Measurements from ENCODE around the gene IFT22. TPM values are rescaled to one million over a fixed set of nuclear protein-coding genes. Genes with fewer than 3 reads are reported as not detected.
"Not testable (repeated sequence)": the region's sequence is repeated elsewhere in the genome, so short reads cannot be mapped to it uniquely, and the experiment has no call there.

IFT22 gene
- total RNA-seq, 2 experiments from 2014 or later, result 9.9 to 11.1 TPM

DNA sequence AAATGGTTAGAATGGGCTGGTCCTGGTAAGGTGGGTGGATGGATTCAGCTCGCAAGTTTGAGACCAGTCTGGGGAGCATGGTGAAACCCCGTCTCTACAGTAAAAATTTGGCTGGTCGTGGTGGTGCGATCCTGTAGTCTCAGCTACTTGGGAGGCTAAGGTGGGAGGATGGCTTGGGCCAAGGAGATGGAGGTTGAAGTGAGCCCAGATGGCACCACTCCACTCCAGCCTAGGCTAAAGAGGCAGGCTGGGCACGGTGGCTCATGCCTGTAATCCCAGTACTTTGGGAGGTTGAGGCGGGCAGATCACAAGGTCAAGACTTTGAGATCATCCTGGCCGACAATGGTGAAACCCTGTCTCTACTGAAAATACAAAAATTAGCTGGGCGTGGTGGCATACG, 15.3 kb downstream of the IFT22 start:
- CTCF ChIA-PET, result interaction anchor here (1.8 kb wide), 1 partner anchor 23 kb away, joined by 5 read pairs; no protein-coding TSS in a partner anchor
- Mint-ChIP-seq H3K4me1 (ENCODE audit: low read depth) (peaks cover 10% of the 10 kb centered on the region), H3K4me3 (no peak overlapping the region), H3K9me3 (ENCODE audit: insufficient read depth) (peaks cover 24% of the 10 kb centered on the region), H3K27me3 (ENCODE audit: low read depth) (peaks cover 30% of the 10 kb centered on the region), H3K27ac (no peak overlapping the region), H3K36me3 (ENCODE audit: low read depth) (peaks cover 29% of the 10 kb centered on the region)
- ATAC-seq (no peak), DNase-seq (no peak)
- POLR2A ChIA-PET, result no interaction called here

DNA sequence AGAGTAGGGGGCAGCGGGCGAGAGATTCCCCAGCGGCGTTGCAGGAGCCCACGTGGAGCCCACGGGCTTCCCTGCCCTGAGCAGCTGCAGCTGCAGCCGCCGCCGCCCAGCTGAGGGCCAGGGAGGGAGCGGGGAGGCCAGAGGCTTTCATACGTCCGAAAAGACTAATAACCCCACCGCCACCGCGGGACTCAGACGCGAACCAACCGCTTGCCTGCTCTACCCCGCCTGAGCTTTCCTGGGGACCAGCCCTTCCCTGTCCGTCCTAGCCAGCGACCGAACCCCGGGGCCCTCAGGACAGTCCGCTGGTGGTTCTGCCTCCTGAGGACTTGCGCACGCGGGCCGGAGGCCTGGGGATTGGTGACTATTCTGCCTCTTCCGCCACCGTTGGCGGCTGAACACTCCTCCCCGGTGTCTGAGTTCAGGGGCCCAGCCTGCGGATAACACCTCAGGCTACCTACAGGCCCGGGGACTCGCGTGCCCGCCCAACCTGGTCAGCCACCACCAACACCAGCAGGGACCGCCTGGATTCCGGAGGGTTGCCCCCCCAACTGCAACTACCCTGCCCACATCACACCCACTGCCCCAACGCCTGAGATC, 18.4 kb downstream of the IFT22 start:
- Mint-ChIP-seq H3K27ac (no peak overlapping the region), H3K4me1 (ENCODE audit: low read depth) (peaks cover 7% of the 10 kb centered on the region), H3K27me3 (ENCODE audit: low read depth) (peaks cover 48% of the 10 kb centered on the region), H3K4me3 (no peak overlapping the region), H3K36me3 (ENCODE audit: low read depth) (peaks cover 25% of the 10 kb centered on the region), H3K9me3 (ENCODE audit: insufficient read depth) (peaks cover 19% of the 10 kb centered on the region)
- ChIA-PET POLR2A (no interaction called here), CTCF (no interaction called here)
- DNase-seq (no peak), ATAC-seq (no peak)

DNA sequence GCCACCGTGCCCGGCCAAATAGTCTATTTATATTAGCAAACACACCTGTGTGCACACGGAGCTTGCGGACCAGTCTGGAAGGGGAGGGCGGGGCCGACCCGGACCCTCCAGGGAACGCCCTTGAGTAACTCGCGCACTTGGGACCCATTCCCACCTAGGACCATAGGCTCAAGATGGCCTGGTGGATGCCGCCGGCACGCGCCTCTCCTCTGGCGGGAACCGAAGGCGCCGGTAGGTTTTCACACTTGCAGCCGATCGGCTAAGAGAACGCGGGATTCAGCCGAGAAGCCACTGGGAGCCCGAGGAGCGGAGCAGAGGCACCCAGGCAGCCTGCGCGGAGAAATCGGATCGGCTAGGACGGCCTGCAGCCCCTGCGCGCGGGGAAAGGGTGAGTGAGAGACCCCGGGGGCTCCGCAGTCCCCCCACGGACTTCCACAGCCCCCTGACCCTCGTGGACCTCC, 18.9 kb downstream of the IFT22 start:
- POLR2A ChIA-PET, result no interaction called here
- no peak overlapping the region for H3K4me3 Mint-ChIP-seq
- DNase-seq (no peak), ATAC-seq (no peak)
- peaks cover 22% of the 10 kb centered on the region for H3K36me3 Mint-ChIP-seq (ENCODE audit: low read depth)
- H3K4me1 Mint-ChIP-seq (ENCODE audit: low read depth), result peaks cover 4% of the 10 kb centered on the region
- CTCF ChIA-PET, result no interaction called here
- peaks cover 19% of the 10 kb centered on the region for H3K9me3 Mint-ChIP-seq (ENCODE audit: insufficient read depth)
- H3K27ac Mint-ChIP-seq, result no peak overlapping the region
- peaks cover 49% of the 10 kb centered on the region for H3K27me3 Mint-ChIP-seq (ENCODE audit: low read depth)

DNA sequence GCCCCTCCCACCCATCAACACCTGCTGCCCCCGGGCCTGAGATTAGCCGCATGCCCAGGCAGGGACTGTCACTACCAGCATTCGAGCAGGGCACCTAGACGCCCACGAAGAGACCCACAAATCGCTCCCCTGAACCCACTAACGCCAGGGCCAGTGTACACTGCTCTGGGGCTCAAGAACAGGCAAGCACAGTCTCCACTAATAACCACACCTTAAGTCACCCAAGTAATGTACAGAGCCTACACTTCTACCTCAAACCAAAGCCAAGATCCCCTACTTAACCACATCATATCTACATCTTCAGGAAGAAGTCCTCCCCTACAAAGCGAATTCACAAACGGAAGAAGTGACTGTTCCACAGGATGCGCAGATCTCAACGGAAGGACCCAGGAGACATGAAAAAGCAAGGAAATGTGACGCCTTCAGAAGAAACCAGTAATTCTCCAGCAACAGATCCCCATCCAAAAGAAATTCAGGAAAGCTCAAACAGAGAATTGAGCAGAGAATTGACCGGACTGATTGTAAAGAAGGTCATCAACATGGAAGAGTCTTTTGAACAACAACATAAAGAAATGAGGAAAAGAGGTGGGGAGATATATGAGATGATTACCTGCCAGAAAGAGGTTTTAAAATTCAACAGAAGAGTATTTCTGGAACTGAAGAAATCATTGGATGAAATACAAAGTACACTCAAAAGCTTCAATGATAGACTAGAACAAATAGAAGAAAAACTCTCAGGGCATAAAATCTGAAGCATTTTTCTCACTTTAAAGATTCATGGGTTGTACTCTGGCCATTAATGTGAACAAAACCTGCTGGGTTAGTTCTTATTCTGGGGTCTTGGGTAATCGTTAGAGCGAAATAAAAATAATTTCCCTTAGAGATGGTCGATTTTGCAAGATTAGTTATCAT, 20.9 kb downstream of the IFT22 start:
- CTCF ChIA-PET, result interaction anchor here (0.8 to 1.9 kb wide), 4 partner anchors 8 to 208 kb away, joined by 3 to 6 read pairs (median 4); no protein-coding TSS in a partner anchor
- Mint-ChIP-seq H3K9me3 (ENCODE audit: insufficient read depth) (peaks cover 19% of the 10 kb centered on the region), H3K4me1 (ENCODE audit: low read depth) (peaks cover 4% of the 10 kb centered on the region), H3K27me3 (ENCODE audit: low read depth) (peaks cover 45% of the 10 kb centered on the region), H3K36me3 (ENCODE audit: low read depth) (peaks cover 22% of the 10 kb centered on the region), H3K27ac (no peak overlapping the region), H3K4me3 (no peak overlapping the region)
- peak; percentile 23 for ATAC-seq
- POLR2A ChIA-PET, result interaction anchor here (0.6 kb wide), 1 partner anchor 55 kb away, joined by 4 read pairs; no protein-coding TSS in a partner anchor
- no peak for DNase-seq

DNA sequence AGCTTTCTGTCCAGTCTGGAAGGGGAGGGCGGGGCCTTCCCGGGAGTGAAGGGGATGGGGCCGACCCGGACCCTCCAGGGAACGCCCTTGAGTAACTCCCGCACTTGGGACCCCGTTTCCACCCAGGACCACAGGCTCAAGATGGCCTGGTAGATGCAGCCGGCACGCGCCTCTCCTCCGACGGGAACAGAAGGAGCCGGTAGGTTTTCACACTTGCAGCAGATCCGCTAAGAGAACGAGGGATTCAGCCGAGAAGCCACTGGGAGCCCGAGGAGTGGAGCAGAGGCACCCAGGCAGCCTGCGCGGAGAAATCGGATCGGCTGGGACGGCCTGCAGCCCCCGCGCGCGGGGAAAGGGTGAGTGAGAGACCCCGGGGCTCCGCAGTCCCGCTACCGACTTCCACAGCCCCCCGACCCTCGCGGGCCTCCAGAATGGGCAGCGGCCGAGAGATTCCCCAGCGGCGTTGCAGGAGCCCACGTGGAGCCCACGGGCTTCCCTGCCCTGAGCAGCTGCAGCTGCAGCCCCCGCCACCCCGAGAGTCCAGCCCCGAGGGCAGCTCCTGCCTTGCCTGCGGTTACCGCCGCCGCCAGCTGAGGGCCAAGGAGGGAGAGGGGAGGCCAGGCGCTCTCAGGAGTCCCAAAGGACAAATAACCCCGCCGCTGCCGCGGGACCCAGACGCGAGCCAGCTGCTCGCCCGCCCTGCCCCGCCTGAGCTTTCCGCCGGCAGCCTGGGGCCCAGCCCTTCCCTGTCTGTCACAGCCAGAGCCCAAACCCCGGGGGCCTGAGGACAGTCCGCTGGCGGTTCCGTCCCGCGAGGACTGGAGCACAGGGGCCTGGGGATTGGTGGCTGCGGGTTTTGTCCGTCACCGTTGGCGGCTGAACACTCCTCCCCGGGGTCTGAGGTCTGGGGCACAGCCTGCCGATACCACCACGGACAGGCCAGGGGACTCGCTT, 21.8 kb downstream of the IFT22 start:
- Mint-ChIP-seq H3K27ac (no peak overlapping the region), H3K4me1 (ENCODE audit: low read depth) (peaks cover 4% of the 10 kb centered on the region), H3K4me3 (no peak overlapping the region), H3K36me3 (ENCODE audit: low read depth) (peaks cover 22% of the 10 kb centered on the region), H3K9me3 (ENCODE audit: insufficient read depth) (peaks cover 19% of the 10 kb centered on the region), H3K27me3 (ENCODE audit: low read depth) (peaks cover 42% of the 10 kb centered on the region)
- POLR2A ChIA-PET, result no interaction called here
- no peak for DNase-seq
- peak; percentile 39 for ATAC-seq
- CTCF ChIA-PET, result interaction anchor here (1.9 kb wide), 1 partner anchor 17 kb away, joined by 6 read pairs; no protein-coding TSS in a partner anchor

DNA sequence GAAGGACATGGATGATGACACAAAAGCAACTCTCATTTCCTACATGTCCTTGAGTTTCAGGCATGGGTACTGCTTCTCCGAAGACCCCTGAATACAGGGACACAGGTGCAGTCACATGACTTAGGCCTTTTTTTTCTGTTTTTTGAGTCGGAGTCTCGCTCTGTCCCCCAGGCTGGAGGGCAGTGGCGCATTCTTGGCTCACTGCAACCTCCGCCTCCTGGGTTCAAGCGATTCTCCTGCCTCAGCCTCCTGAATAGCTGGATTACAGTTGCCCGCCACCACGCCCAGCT, 26.8 kb downstream of the IFT22 start:
- ATAC-seq (no peak), DNase-seq (no peak)
- CTCF ChIA-PET, result interaction anchor here (5.5 kb wide), 1 partner anchor 14 kb away, joined by 48 read pairs; no protein-coding TSS in a partner anchor
- POLR2A ChIA-PET, result no interaction called here
- Mint-ChIP-seq H3K4me3 (no peak overlapping the region), H3K4me1 (ENCODE audit: low read depth) (peaks cover 7% of the 10 kb centered on the region), H3K27me3 (ENCODE audit: low read depth) (peaks cover 26% of the 10 kb centered on the region), H3K9me3 (ENCODE audit: insufficient read depth) (no peaks in the 10 kb centered on the region), H3K27ac (no peak overlapping the region), H3K36me3 (ENCODE audit: low read depth) (peaks cover 3% of the 10 kb centered on the region)

DNA sequence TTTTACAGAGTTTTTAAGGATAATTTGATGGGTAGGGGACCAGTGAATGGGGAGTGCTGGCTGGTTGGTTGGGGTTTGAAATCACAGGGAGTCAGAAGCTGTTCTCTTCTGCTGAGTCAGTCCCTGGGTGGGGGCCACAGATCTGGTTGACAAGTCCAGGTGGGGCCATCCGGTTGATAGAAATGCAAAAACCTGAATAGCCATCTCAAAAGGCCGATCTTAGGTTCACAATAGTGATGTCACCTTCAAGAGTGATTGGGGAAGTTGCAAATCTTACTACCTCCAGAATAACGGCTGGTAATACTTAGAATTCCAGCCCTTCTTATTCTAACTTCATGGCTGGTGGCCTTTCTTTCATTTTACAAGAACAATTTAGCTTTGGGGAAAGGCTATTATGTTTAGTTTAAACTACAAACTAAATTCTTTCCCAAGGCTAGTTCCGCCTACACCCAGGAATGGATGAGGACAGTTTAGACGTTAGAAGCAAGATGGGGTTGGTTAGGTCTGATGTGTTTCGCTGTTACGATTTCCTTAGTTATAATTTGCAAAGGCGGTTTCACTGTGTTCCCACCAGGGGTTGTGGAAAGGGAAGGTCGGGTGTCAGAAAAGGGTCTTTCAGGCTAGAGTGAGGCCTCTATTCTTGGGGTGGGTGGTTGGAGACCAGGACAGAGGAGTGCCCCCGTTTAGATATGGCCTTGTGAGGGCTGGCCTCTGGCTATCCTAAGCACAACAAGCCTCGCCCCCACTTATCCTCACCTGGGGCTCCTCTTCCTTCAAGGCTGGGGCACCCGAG, 27.4 kb downstream of the IFT22 start:
- H3K36me3 Mint-ChIP-seq (ENCODE audit: low read depth), result no peaks in the 10 kb centered on the region
- no peak for ATAC-seq
- peaks cover 22% of the 10 kb centered on the region for H3K27me3 Mint-ChIP-seq (ENCODE audit: low read depth)
- CTCF ChIA-PET, result interaction anchor here (5.5 kb wide), 1 partner anchor 13 kb away, joined by 48 read pairs; no protein-coding TSS in a partner anchor
- no peak overlapping the region for H3K4me3 Mint-ChIP-seq
- no peak for DNase-seq
- peaks cover 8% of the 10 kb centered on the region for H3K4me1 Mint-ChIP-seq (ENCODE audit: low read depth)
- POLR2A ChIA-PET, result no interaction called here
- H3K27ac Mint-ChIP-seq, result no peak overlapping the region
- H3K9me3 Mint-ChIP-seq (ENCODE audit: insufficient read depth), result no peaks in the 10 kb centered on the region

DNA sequence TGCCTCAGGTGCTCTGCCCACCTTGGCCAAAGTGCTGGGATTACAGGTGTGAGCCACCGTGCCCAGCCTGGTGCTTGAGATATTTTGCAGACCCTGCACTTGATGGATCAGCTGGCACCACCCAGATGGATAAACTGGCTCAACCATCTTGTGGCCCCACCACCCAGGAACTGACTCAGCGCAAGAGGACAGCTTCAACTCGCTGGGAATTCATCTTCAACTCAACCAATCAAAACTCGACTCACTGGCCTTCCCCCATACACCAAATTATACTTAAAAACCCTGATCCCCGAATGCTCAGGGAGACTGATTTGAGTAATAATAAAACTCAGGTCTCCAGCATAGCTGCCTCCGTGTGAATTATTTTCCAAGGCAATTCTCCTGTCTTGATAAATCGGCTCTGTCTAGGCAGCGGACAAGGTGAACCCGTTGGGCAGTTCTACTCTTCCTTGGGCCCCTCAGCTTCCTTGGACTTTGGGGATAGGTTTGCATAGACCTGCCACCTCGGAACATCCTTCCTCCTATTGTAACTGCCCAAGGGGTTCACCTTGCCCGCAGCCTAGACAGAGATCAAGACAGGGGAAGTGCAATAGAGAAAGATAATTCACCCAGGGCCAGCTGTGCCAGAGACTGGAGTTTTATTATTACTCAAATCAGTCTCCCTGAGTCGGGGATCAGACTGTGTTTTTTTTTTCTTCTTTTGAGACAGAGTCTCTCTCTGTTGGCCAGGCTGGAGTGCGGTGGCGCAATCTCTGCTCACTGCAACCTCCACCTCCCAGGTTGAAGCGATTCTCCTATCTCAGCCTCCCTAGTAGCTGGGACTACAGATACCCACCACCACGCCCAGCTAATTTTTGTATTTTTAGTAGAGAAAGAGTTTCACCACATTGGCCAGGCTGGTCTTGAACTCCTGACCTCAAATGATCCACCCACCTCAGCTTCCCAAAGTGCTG, 28.3 kb downstream of the IFT22 start:
- peaks cover 20% of the 10 kb centered on the region for H3K27me3 Mint-ChIP-seq (ENCODE audit: low read depth)
- H3K36me3 Mint-ChIP-seq (ENCODE audit: low read depth); H3K4me3 Mint-ChIP-seq; ATAC-seq; POLR2A ChIA-PET; H3K4me1 Mint-ChIP-seq (ENCODE audit: low read depth); H3K27ac Mint-ChIP-seq; H3K9me3 Mint-ChIP-seq (ENCODE audit: insufficient read depth); DNase-seq: not testable (repeated sequence)
- CTCF ChIA-PET, result interaction anchor here (1.0 to 5.5 kb wide), 4 partner anchors 8 to 22 kb away, joined by 3 to 48 read pairs (median 11); no protein-coding TSS in a partner anchor

DNA sequence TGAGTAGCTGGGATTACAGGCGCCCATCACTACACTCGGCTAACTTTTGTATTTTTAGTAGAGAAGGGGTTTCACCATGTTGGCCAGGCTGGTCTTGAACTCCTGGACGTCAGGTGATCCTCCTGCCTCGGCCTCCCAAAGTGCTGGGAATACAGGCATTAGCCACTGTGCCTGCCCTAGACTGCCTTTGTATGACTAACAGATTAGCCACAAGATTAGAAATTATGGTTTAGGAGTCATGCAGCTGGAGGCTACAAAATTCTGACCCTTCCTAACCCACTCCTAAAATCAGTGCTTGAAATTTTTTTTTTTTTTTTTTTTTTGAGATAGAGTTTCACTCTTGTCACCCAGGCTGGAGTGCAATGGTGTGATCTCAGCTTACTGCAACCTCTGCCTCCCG, 29.0 kb downstream of the IFT22 start:
- H3K27me3 Mint-ChIP-seq (ENCODE audit: low read depth), result peaks cover 16% of the 10 kb centered on the region
- H3K36me3 Mint-ChIP-seq (ENCODE audit: low read depth); H3K4me3 Mint-ChIP-seq; ATAC-seq; H3K9me3 Mint-ChIP-seq (ENCODE audit: insufficient read depth); POLR2A ChIA-PET; H3K27ac Mint-ChIP-seq; DNase-seq; H3K4me1 Mint-ChIP-seq (ENCODE audit: low read depth): not testable (repeated sequence)
- CTCF ChIA-PET, result interaction anchor here (1.0 to 5.5 kb wide), 4 partner anchors 9 to 23 kb away, joined by 3 to 48 read pairs (median 11); no protein-coding TSS in a partner anchor

Data from activated CD8-positive, alpha-beta T cell treated with anti-CD3 and anti-CD28 coated beads, Interleukin-2, amount 10 ng/mL, durations not matched to agents 7 days and 5 days (primary cell).